ENCODE measurements around the gene TCF7L1.
"Not testable (repeated sequence)": the region's sequence is repeated elsewhere in the genome, so short reads cannot be mapped to it uniquely, and the experiment has no call there.

The TCF7L1 gene

DNA sequence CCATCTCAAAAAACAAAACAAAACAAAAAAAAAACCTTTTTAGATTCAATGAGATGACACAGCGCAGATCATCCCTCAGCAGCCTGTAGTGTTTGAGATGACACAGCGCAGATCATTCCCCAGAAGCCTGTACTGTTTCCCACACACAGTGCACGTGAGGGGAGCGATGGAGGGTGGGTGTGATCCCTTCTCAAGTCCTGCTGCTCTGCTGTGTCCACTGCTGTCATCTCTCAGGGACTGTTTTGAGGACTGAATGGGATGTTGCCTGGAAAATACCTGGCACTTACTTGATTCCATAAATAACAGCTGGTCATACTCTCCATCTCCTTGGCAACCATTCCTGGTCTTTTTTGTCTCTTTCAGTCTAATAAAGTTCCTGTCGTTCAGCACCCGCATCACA, 168.9 kb downstream of the TCF7L1 start:
- FAIRE-seq, result no peak

DNA sequence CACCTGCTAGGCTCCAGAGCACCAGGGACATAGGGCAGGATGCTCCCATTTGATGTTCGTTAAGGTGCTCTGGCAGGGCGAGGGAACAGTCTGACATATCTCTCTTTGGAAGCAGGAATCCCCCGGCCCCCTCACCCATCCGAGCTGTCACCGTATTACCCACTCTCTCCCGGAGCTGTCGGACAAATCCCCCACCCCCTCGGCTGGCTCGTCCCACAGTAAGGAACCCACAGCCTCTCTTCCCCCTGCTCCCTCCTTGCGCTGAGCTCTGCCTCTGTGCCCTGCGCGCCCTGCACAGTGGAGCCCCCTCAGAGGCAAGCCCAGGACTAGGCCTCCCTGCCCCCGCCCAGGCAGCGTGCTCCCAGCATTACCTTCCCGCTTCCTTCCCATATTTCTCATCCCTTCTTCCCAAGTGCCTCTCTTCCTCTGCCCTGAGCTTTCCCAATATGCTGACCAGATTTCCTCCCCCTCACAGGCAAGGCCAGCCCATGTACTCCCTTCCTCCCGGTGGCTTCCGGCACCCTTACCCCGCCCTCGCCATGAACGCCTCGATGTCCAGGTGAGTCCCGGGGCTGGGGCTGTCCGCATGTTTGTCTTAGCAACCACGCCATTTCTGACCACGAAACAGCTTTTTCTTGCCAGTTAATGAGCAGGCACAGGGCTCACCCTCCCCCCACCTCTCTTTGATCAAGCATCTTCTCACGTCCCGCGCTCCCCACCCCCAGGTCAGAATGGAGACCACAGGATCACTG, 170.8 kb downstream of the TCF7L1 start:
- FAIRE-seq, result no peak

DNA sequence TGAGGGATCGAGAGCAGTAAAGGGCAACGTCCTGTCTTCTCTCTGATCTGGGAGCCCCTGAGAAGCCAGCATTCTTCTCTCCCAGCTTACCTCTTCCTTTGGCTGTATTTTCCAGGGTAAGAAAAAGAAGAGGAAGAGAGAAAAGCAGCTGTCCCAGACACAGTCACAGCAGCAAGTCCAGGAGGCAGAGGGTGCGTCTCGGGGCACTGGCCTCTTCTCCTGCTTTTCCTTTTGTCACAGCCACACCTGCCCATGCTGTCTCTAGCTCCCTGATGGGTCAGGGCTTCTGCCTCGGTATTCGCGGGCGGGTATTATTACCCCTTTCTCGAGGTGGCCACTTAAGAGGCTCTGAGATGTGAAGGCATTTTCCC, 174.3 kb downstream of the TCF7L1 start:
- no peak for FAIRE-seq

DNA sequence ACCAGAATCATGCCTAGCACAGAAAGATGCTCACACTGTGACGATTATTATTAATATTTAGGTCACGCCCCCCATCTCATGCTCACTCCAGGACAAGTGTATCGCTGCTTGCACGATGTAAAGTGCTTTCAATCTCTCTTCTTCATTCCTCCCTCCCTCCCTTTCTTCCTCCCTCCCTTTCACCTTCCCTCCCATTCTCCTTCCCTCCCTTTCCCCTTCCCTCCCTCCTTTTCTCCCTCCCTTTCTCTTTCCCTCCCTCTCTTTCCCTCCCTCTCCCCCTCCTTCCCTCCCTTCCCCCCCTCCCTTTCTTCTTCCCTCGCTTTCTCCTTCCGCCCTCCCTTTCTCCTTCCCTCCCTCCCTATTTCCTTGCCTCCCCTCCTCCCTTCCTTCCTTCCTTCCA, 175.0 kb downstream of the TCF7L1 start:
- no peak for FAIRE-seq

DNA sequence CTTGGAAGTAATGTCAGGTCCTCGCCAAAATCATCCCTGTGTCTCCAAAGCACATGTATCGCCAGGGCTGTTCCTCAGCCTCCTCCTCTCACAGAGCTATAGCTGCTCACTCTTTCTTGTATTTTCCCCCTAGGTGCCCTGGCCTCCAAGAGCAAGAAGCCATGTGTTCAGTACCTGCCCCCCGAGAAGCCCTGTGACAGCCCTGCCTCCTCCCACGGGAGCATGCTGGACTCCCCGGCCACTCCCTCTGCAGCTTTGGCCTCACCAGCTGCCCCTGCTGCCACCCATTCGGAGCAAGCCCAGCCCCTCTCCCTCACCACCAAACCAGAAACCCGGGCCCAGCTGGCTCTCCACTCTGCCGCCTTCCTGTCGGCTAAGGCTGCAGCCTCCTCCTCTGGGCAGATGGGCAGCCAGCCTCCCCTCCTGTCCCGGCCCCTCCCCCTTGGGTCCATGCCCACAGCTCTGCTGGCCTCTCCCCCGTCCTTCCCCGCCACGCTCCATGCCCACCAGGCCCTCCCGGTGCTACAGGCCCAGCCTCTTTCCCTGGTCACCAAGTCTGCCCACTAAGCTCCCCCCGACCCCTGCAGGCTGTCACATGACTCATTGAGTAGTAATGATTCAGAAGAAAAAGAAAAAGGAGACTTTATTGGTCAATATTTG, 175.8 kb downstream of the TCF7L1 start:
- FAIRE-seq, result no peak

DNA sequence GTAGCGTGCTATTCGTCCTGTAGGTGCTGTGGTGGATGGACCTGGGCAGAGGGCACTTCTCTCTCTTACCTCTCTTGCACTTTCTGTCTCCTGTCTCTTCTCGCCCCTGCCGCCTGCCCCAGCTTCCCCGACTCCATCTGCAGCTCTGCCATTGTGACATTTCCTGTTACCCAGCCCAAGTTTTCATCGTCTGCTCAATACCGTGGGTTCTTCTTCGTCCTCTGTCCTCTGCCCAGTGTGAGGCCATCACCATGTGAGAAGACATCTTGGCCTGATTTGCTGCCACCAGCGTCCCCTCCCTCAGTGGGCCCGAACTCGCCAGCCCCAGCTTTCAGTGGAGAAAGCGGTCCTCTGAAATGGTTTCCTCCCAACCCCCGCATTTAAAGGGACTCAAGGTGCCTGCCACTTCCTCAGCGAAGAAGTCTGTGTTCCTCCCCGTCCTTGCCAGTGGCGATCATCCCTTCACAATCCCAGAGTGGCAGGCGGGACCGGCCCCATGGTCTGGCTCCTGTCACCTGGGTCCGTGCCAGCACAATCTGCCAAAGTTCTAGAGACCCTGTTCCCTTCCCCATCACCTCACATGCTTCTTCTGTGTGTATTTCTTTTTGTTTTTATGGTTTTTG, 176.6 kb downstream of the TCF7L1 start:
- FAIRE-seq, result no peak

DNA sequence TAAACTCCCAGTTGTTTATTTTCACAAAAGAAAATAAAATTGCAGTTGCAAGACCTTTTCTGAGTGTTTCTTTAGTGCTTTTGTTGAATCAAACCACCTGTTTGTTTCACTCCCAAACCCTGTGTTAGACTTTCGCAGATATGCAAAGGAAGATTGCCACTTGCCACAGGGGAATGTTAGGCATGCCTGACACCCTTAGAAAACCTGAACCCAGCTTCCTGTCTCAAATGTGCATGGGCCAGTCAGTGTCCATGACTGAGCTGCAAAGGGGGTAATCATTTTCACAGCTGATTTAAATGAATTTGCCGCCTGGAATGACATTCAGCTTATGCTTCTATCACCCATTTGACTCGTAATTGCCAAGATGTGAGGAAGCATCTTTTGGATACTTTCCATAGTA, 177.1 kb downstream of the TCF7L1 start:
- FAIRE-seq, result no peak

DNA sequence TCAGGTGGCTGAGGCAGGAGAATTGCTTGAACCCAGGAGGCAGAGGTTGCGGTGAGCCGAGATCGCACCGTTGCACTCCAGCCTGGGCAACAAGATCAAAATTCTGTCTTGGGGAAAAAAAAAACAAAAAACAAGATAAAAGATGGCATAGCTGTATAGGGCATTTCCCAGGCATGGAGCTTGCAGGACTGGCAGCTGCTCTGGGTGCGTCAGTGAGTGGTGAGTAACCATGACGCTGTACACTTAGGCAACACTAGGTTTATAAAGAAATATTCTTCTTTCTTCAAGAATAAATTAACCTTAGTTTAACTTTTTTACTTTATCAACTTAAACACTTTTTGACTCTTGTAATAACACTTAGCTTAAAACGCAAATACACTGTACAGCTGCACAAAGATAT, 179.2 kb downstream of the TCF7L1 start:
- no peak for FAIRE-seq

DNA sequence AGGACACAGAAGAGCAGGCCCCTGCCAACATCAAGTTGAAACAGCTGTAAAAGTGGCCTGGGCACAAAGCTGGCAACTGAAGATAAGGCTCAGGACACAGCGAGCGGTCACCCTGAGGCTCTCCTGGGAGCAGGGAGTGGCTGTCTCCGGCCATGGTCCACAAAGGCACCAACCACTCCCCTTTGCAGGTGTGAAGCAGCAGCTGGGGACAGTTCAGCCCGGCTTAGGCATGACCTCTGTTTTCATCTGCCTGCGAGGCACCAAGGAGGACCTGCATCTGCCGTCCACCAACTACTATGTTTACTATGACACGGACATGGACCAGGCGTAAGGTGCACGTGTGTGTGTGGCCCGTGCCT, 181.7 kb downstream of the TCF7L1 start:
- FAIRE-seq, result no peak

DNA sequence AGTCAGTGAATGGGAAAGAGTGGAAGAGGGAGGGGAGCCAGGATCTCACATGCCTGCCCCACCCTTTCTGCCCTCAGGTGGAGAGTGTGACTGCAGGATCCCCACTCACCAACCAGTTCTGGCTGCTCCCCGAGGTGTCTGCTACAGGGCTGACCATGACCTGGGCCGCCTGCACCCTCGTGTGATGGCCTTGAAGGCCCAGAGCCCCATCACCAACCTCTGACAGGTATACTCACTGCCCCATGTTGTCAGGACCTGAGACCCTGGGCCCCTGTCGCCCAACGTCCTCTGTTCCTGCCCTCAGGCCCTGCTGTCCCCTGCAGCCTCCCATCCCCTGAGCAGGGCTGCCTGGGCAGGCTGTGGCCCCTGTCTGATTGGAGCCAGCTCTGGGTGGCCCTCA, 182.7 kb downstream of the TCF7L1 start:
- not testable (repeated sequence) for FAIRE-seq

DNA sequence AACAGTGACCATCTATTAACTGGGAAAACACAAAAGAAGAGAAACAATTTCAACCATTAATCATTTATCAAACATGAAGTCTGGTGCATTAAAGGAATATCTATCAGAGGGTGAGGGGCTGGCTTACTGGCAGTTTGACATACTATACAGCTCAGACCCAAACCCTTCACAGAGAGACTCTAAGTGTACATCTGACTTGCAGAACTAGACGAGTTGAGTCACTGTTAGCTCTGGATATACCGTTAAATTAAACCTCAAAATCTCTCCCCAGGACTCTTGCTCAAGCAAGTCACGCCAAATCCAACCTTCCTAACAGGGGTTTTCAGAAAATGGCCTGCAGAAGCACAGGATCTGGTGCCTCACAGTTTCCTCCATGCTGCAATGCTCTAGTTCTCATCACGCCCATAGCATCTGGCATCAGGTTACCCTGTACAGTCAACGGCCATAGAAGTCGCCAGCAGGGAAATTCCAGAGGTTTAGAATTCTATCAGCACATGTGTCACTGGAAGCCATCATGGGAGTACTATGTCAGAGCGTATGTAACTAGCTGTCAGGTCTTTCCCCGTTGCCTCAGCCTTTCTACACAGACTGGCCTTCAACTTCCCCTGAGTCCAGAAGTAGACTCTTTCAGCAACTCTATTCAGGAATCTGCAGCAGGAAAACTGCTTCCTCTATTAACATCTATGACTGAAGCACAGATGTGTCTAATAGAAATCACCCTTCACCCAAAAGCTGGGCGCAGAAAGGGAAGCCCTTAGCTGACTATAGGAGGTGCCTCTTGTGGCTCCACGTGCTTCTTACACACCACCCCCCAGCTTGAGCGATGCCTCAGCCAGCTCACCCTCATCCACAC, 185.3 kb downstream of the TCF7L1 start:
- no peak for FAIRE-seq

DNA sequence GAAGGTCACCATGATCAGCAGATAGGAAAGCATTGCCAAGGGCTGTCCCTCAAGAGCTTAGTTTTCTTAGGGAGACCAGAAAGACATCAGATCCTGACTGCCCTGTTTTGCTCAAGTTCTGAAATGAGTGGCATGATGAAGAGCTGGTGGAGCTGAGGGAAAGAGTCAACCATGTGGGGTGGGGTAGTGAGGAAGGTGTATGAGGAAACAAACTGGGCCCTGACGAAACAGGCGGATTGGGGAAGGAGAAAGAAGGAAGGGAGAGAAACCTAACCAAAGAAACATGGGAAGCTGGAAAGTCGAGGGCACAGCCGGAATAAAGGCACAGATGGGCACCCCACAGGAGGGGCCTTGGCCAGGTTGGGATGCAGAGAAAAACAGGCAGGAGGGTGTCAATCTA, 186.6 kb downstream of the TCF7L1 start:
- no peak for FAIRE-seq

DNA sequence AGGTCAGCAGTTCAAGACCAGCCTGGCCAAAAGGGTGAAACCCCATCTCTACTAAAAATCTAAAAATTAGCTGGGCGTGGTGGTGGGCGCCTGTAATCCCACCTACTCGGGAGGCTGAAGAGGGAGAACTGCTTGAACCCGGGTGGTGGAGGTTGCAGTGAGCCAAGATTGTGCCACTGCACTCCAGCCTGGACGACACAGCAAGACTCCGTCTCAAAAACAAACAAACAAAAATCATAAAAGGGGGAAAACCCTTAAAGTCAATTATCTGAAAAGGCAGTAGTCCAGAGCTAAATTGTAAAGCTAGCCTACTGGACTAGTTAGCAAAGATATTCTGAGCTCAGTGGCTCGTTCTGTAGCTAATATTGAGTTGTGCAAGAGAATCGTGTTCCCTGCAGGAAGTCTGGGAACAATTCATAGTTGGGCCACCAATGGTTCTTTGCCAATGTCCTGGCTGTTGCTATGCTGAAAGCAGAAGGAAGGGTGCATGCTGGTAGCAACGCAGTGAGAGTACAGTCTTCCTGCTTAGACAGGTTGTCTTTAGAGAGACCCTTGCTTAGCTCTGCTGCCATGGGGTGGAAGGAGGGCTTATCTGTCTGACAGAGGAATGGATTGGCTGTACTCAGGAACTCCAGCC, 190.3 kb downstream of the TCF7L1 start:
- no peak for FAIRE-seq

DNA sequence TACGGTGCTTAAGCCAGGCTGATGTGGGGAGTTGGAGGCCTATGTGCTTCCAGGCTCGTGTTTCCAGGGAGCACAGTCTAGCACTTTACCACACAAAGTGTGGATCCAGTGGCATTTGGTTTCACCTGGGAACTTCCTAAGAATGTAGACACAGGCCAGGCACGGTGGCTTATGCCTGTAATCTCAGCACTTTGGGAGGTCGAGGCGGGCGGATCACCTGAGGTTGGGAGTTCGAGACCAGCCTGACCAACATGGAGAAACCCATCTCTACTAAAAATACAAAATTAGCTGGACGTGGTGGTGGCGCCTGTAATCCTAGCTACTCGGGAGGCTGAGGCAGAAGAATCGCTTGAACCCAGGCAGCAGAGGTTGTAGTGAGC, 190.8 kb downstream of the TCF7L1 start:
- FAIRE-seq, result not testable (repeated sequence)

DNA sequence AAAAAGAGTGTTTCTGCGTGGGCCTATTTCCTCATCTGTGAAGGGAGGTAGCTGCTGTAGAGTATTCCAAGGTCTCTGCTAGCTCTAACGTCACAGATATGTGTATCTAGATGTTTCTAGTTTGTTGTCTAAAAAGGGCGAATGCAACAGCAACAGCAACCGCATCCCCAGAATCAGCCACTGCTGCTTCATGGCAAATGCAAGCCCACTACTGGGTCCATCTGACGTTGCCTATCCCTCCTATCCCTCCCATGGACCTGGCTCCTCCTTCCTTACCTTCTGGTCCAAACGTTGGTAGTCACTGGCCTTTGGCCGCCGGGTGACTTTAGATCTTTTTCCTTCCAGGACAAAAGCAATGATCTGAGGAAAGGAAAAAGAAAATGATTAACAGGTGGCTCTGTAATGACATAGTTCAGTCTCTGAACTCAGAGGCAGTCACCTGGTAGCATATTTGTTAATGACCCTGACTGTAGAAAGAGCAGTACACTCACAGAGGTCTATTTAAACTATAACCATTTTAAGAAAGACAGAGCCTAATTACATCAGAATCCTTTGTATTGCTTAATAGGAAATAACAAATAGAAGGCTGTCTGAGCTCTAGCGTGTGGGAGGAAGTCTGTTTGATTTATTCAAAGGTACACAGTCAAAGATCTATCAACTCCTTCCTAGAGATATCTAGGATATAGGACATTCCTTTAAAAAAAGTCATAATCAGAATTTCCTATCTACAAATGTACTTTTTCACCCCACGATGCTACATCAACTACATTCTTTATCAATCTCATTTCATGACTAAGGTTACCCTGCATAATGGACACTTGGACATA, 191.7 kb downstream of the TCF7L1 start:
- FAIRE-seq, result no peak

DNA sequence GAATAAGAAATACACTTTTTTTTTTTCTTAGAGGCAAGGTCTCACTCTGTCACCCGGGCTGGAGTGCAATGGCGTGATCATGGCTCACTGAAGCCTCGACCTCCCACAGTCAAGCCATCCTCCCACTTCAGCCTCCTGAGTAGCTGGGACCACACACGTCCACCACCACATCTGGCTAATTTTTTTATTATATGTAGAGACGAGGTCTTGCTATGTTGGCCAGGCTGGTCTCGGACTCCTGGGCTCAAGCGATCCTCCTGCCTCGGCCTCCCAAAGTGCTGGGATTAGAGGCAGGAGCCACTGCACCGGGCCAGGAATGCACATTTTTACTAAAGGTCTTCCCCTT, 192.2 kb downstream of the TCF7L1 start:
- FAIRE-seq, result no peak

DNA sequence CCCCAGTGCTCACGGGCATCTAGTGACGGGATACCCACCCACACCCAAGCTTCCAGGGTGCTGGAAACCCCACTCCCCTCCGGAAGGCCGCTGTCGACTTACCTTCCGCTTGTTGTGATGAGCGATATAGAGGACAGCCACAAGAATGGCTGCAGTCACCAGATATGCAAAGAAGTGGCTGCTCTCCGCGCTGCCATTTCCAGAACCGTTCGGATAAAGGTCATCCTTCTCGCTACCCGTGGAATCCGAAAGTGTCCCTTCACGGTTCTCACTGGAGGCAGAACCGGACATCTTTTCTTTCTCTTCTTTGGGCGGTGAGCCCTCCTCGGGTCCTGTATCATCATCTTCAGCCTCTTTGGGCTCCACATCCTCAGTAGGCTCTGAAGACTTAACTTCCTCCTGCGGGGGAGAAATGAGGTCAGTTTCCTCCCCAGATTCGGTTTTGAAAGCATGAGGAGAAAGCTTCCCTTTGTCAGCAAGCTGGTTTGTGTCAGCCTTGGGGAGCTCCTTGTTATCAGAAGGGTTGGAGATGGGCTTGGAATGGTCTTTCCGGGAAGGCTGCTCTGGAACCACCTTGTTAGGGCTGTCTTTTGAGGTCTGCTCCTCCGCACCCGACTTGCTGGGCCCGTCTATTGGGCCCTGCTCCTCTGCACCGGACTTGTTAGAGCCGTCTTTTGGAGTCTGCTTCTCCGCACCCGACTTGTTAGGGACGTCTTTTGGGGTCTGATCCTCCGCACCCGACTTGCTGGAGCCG, 193.4 kb downstream of the TCF7L1 start:
- no peak for FAIRE-seq

DNA sequence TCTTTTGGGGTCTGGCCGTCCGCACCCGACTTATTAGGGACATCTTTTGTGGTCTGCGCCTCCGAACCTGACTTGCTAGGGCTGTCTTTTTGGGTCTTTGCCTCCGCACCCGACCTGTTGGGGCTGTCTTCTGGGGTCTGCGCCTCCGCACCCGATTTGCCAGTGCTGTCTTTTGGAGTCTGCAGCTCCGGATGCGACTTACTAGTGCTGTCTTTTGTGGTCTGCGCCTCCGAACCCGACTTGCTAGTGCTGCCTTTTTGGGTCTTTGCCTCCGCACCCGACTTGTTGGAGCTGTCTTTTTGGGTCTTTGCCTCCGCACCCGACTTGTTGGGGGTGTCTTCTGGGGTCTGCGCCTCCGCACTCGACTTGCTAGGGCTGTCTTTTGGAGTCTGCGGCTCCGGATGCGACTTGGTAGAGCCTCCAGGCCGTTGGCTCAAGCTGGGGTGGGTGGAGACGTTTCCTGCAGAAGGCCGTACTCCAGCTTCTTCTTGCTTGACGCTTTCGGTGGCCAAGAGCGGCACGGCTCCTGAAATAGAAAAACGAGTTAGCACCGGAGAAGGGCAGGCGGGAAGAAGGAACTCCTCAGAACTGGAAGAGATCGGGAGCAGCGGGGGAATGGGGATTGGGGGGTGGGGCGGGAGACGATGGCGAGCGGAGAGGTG, 194.1 kb downstream of the TCF7L1 start:
- no peak for FAIRE-seq

DNA sequence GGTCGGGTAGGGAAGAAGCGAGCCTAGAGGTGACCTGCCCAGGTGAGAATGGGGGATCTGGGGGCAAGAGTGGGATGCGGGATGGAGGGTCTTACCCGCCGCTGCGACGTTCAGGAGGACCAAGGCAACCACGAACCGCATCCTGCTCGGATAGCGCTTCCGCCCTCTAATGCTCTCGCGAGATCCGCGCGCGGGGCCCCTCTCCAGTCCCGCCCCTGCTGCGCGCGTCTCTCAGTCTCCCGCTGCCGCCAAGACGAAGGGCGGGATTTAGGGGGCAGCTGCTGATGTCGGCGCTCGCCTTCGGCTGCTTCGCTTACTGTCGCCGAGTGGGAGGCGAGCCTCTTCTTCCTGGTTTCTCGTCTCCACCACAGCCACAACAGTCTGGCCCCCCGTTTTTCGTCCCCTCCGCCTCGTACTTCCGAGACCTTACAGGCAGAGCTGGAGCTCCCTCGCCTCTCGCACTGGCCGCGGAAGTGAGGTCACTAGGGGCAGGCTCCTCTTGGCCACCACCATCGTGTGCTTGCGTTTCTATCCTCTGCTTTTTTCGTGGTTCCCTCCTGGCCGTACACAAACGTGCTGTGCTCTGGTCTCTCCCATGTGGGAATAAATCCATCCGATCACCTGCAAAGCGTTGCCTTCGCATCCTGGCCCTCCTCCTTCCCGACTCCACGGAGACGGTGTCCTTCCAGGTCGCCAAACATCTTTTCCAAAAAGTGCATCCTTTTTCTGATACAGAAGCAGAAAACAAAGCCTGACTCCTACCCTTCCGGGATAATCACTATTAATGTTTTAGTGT, 194.8 kb downstream of the TCF7L1 start, which contains the start of gene TGOLN2:
Gene TGOLN2 (minus strand): TSS at position 168 of the 796 bp plus-strand sequence. CDS start 27 bp downstream, at position 141.
- no peak for FAIRE-seq

DNA sequence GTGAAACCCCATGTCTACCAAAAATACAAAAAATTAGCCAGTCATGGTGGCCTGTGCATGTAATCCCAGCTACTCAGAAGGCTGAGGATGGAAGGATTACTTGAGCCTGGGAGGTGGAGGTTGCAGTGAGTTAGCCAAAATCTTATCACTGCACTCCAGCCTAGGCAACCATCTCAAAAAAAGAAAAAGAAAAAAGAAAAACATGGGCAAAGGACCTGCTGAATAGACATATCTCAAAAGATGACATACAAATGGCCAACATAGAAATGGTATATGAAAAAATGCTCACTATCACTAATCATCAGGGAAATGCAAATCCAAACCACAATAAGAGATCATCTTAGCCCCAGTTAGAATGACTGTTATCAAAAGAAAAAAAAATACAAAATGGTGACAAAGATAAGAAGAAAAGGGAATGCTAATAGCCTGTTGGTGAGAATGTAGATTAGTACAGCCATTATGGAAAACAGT, 196.0 kb downstream of the TCF7L1 start:
- no peak for FAIRE-seq
